Measurements from ENCODE around the gene RBM3. TPM values are rescaled to one million over a fixed set of nuclear protein-coding genes. Genes with fewer than 3 reads are reported as not detected.

RBM3 gene
- total RNA-seq, 2 experiments from 2014 or later = 149 to 188 TPM

DNA sequence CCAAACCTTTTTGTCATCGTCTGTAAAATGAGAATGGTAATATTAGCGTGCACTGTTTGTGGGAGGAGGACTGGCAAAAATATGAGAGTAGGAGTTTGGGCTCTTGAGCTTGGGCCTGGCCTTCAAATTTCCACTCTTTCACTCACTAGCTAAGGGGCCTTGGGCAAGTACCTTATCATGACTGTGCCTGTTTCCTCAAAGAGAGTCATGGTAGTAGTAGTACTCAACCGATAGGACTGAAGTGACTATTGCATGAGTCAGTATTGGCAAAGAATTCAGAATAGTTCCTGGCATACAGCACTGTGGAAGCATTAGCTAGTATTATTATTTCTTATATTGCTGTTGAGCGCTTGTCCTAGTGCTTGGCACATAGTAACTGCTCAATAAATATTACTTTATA, 16.0 kb upstream of the RBM3 start:
- Histone ChIP-seq H3K27ac (ENCODE audit: low read depth, low read length, poor library complexity, severe bottlenecking) (no peak overlapping the region), H3K9me3 (ENCODE audit: low read length) (no peaks in the 10 kb centered on the region), H4K20me1 (ENCODE audit: insufficient read depth, low read length) (no peaks in the 10 kb centered on the region), H3K4me3 (ENCODE audit: low read depth, low read length, poor library complexity, severe bottlenecking) (no peak overlapping the region), H3K4me1 (ENCODE audit: insufficient read depth, low read length, poor library complexity, severe bottlenecking) (no peaks in the 10 kb centered on the region), H2AFZ (ENCODE audit: low read length) (no peak overlapping the region), H3K79me2 (ENCODE audit: insufficient read depth, low read depth, low read length) (no peaks in the 10 kb centered on the region), H3K36me3 (ENCODE audit: insufficient read depth, low read length) (peaks cover 30% of the 10 kb centered on the region), H3K4me2 (ENCODE audit: low read length) (no peak overlapping the region), H3K9me2 (ENCODE audit: insufficient read depth, low read length) (no peaks in the 10 kb centered on the region)
- no TSS peak for BruUV-seq (replicated peaks)
- ChIA-PET POLR2A (no interaction called here), CTCF (ENCODE audit: unreplicated experiment) (no interaction called here)
- no peak for DNase-seq (ENCODE audit: low spot score)
- intact Hi-C loops (cut with micrococcal nuclease; ENCODE audit: unreplicated experiment) = no loop called here
- TF ChIP-seq EZH2phosphoT487 (IDR thresholded peaks at IDR 0.05; ENCODE audit: borderline replicate concordance, low read depth, low read length) = no peak
- TF ChIP-seq, protein P1, sequence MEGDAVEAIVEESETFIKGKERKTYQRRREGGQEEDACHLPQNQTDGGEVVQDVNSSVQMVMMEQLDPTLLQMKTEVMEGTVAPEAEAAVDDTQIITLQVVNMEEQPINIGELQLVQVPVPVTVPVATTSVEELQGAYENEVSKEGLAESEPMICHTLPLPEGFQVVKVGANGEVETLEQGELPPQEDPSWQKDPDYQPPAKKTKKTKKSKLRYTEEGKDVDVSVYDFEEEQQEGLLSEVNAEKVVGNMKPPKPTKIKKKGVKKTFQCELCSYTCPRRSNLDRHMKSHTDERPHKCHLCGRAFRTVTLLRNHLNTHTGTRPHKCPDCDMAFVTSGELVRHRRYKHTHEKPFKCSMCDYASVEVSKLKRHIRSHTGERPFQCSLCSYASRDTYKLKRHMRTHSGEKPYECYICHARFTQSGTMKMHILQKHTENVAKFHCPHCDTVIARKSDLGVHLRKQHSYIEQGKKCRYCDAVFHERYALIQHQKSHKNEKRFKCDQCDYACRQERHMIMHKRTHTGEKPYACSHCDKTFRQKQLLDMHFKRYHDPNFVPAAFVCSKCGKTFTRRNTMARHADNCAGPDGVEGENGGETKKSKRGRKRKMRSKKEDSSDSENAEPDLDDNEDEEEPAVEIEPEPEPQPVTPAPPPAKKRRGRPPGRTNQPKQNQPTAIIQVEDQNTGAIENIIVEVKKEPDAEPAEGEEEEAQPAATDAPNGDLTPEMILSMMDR (conservative IDR thresholded peaks at IDR 0.05; ENCODE audit: low read length) = no peak

GRCh38 chrX:48559636-48560035, 14.6 kb upstream of the RBM3 start:
- CTCF ChIA-PET (ENCODE audit: unreplicated experiment) = no interaction called here
- BruUV-seq (replicated peaks) = no TSS peak
- Histone ChIP-seq H3K79me2 (ENCODE audit: insufficient read depth, low read depth, low read length) (no peaks in the 10 kb centered on the region), H3K4me2 (ENCODE audit: low read length) (no peak overlapping the region), H2AFZ (ENCODE audit: low read length) (no peak overlapping the region), H3K4me1 (ENCODE audit: insufficient read depth, low read length, poor library complexity, severe bottlenecking) (no peaks in the 10 kb centered on the region), H3K9me2 (ENCODE audit: insufficient read depth, low read length) (no peaks in the 10 kb centered on the region), H3K36me3 (ENCODE audit: insufficient read depth, low read length) (peaks cover 28% of the 10 kb centered on the region), H3K27ac (ENCODE audit: low read depth, low read length, poor library complexity, severe bottlenecking) (no peak overlapping the region), H4K20me1 (ENCODE audit: insufficient read depth, low read length) (no peaks in the 10 kb centered on the region), H3K9me3 (ENCODE audit: low read length) (no peaks in the 10 kb centered on the region), H3K4me3 (ENCODE audit: low read depth, low read length, poor library complexity, severe bottlenecking) (no peak overlapping the region)
- TF ChIP-seq, protein P1 (conservative IDR thresholded peaks at IDR 0.05; ENCODE audit: low read length) = no peak
- no peak for TF ChIP-seq EZH2phosphoT487 (IDR thresholded peaks at IDR 0.05; ENCODE audit: borderline replicate concordance, low read depth, low read length)
- no peak for DNase-seq (ENCODE audit: low spot score)
- intact Hi-C loops (cut with micrococcal nuclease; ENCODE audit: unreplicated experiment) = no loop called here
- POLR2A ChIA-PET = no interaction called here

DNA sequence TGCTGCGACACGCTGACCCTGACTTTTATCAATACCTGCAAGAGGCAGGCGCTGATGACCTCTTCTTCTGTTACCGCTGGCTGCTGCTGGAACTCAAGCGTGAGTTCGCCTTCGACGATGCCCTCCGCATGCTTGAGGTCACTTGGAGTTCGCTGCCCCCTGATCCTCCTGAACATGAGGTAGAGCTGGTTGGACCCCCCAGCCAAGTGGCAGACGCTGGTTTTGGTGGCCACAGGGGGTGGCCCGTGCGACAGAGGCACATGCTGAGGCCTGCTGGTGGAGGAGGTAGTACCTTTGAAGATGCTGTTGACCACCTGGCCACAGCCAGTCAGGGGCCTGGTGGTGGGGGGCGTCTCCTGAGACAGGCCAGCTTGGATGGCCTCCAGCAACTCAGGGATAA, 14.2 kb upstream of the RBM3 start:
- no TSS peak for BruUV-seq (replicated peaks)
- TF ChIP-seq, protein P1 (conservative IDR thresholded peaks at IDR 0.05; ENCODE audit: low read length) = no peak
- TF ChIP-seq EZH2phosphoT487 (IDR thresholded peaks at IDR 0.05; ENCODE audit: borderline replicate concordance, low read depth, low read length) = no peak
- CTCF ChIA-PET (ENCODE audit: unreplicated experiment) = no interaction called here
- H3K79me2 ChIP-seq (ENCODE audit: insufficient read depth, low read depth, low read length) = no peaks in the 10 kb centered on the region
- intact Hi-C loops (cut with micrococcal nuclease; ENCODE audit: unreplicated experiment) = no loop called here
- no peaks in the 10 kb centered on the region for H3K9me3 ChIP-seq (ENCODE audit: low read length)
- H2AFZ ChIP-seq (ENCODE audit: low read length) = no peak overlapping the region
- no peaks in the 10 kb centered on the region for H4K20me1 ChIP-seq (ENCODE audit: insufficient read depth, low read length)
- no peaks in the 10 kb centered on the region for H3K4me1 ChIP-seq (ENCODE audit: insufficient read depth, low read length, poor library complexity, severe bottlenecking)
- DNase-seq (ENCODE audit: low spot score) = no peak
- POLR2A ChIA-PET = no interaction called here
- peaks cover 24% of the 10 kb centered on the region for H3K36me3 ChIP-seq (ENCODE audit: insufficient read depth, low read length)
- no peak overlapping the region for H3K4me2 ChIP-seq (ENCODE audit: low read length)
- no peak overlapping the region for H3K4me3 ChIP-seq (ENCODE audit: low read depth, low read length, poor library complexity, severe bottlenecking)
- H3K9me2 ChIP-seq (ENCODE audit: insufficient read depth, low read length) = no peaks in the 10 kb centered on the region
- no peak overlapping the region for H3K27ac ChIP-seq (ENCODE audit: low read depth, low read length, poor library complexity, severe bottlenecking)
